ENCODE results near the gene LRMDA.

Gene LRMDA

GRCh38 chr10:76111986-76112825 is 680.8 kb downstream of the LRMDA start:
- TF ChIP-seq EZH2 (IDR thresholded peaks at IDR 0.05; ENCODE audit: borderline replicate concordance, low read depth, low read length, severe bottlenecking): no peak
- no peak overlapping the region for H2AFZ ChIP-seq (ENCODE audit: low read depth, low read length)
- H3K27ac ChIP-seq (ENCODE audit: low read length): no peak overlapping the region
- H3K36me3 ChIP-seq (ENCODE audit: insufficient read depth, low read length): no peaks in the 10 kb centered on the region
- H3K4me2 ChIP-seq (ENCODE audit: insufficient read depth, low read length): no peak overlapping the region
- no peaks in the 10 kb centered on the region for H3K4me1 ChIP-seq (ENCODE audit: insufficient read depth, low read length)
- no peaks in the 10 kb centered on the region for H4K20me1 ChIP-seq (ENCODE audit: insufficient read depth, low read length)
- H3K79me2 ChIP-seq (ENCODE audit: insufficient read depth, low read length): no peaks in the 10 kb centered on the region
- DNase-seq (no peak), ATAC-seq (ENCODE audit: insufficient read depth, low read depth) (no peak)
- no peak overlapping the region for H3K4me3 ChIP-seq (ENCODE audit: low read depth in 1 of 2, low read length in 2 of 2)
- no peaks in the 10 kb centered on the region for H3K9me3 ChIP-seq (ENCODE audit: insufficient read depth, low read length, severe bottlenecking)
- H3K9ac ChIP-seq (ENCODE audit: low read depth, low read length): no peak overlapping the region
- no peaks in the 10 kb centered on the region for H3K27me3 ChIP-seq (ENCODE audit: insufficient read depth, low read length, poor library complexity)

- no peak for ATAC-seq (ENCODE audit: insufficient read depth, low read depth)
Observed at GRCh38 chr10:76112826-76113150, 681.4 kb downstream of the LRMDA start.

GRCh38 chr10:76113952-76114351 is 682.5 kb downstream of the LRMDA start:
- H2AFZ ChIP-seq (ENCODE audit: low read depth, low read length): no peak overlapping the region
- H3K9me3 ChIP-seq (ENCODE audit: insufficient read depth, low read length, severe bottlenecking): no peaks in the 10 kb centered on the region
- H3K9ac ChIP-seq (ENCODE audit: low read depth, low read length): no peak overlapping the region
- H3K27me3 ChIP-seq (ENCODE audit: insufficient read depth, low read length, poor library complexity): no peaks in the 10 kb centered on the region
- H3K4me1 ChIP-seq (ENCODE audit: insufficient read depth, low read length): no peaks in the 10 kb centered on the region
- no peak overlapping the region for H3K4me2 ChIP-seq (ENCODE audit: insufficient read depth, low read length)
- no peak overlapping the region for H3K27ac ChIP-seq (ENCODE audit: low read length)
- H3K36me3 ChIP-seq (ENCODE audit: insufficient read depth, low read length): no peaks in the 10 kb centered on the region
- no peak for TF ChIP-seq EZH2 (IDR thresholded peaks at IDR 0.05; ENCODE audit: borderline replicate concordance, low read depth, low read length, severe bottlenecking)
- TF ChIP-seq CTCF (IDR thresholded peaks at IDR 0.05; ENCODE audit: borderline replicate concordance, extremely low read depth, low read length, poor library complexity, severe bottlenecking): no peak
- DNase-seq (no peak), ATAC-seq (ENCODE audit: insufficient read depth, low read depth) (no peak)
- no peaks in the 10 kb centered on the region for H3K79me2 ChIP-seq (ENCODE audit: insufficient read depth, low read length)
- no peak overlapping the region for H3K4me3 ChIP-seq (ENCODE audit: low read depth in 1 of 2, low read length in 2 of 2)
- H4K20me1 ChIP-seq (ENCODE audit: insufficient read depth, low read length): no peaks in the 10 kb centered on the region

More at GRCh38 chr10:76112826-76113150, 681.4 kb downstream of the LRMDA start:
- TF ChIP-seq CTCF (IDR thresholded peaks at IDR 0.05; ENCODE audit: borderline replicate concordance, extremely low read depth, low read length, poor library complexity, severe bottlenecking): no peak
- TF ChIP-seq EZH2 (IDR thresholded peaks at IDR 0.05; ENCODE audit: borderline replicate concordance, low read depth, low read length, severe bottlenecking): no peak
- no peaks in the 10 kb centered on the region for H4K20me1 ChIP-seq (ENCODE audit: insufficient read depth, low read length)
- H3K9me3 ChIP-seq (ENCODE audit: insufficient read depth, low read length, severe bottlenecking): no peaks in the 10 kb centered on the region
- H3K27me3 ChIP-seq (ENCODE audit: insufficient read depth, low read length, poor library complexity): no peaks in the 10 kb centered on the region
- H3K9ac ChIP-seq (ENCODE audit: low read depth, low read length): no peak overlapping the region
- no peaks in the 10 kb centered on the region for H3K4me1 ChIP-seq (ENCODE audit: insufficient read depth, low read length)
- H2AFZ ChIP-seq (ENCODE audit: low read depth, low read length): no peak overlapping the region
- no peak overlapping the region for H3K27ac ChIP-seq (ENCODE audit: low read length)
- H3K36me3 ChIP-seq (ENCODE audit: insufficient read depth, low read length): no peaks in the 10 kb centered on the region
- DNase-seq: no peak
- H3K79me2 ChIP-seq (ENCODE audit: insufficient read depth, low read length): no peaks in the 10 kb centered on the region
- H3K4me2 ChIP-seq (ENCODE audit: insufficient read depth, low read length): no peak overlapping the region
- H3K4me3 ChIP-seq (ENCODE audit: low read depth in 1 of 2, low read length in 2 of 2): no peak overlapping the region

- Histone ChIP-seq H4K20me1 (ENCODE audit: insufficient read depth, low read length) (no peaks in the 10 kb centered on the region), H3K27ac (ENCODE audit: low read length) (no peak overlapping the region), H3K4me3 (ENCODE audit: low read depth in 1 of 2, low read length in 2 of 2) (no peak overlapping the region), H3K9ac (ENCODE audit: low read depth, low read length) (no peak overlapping the region), H3K79me2 (ENCODE audit: insufficient read depth, low read length) (no peaks in the 10 kb centered on the region), H3K36me3 (ENCODE audit: insufficient read depth, low read length) (no peaks in the 10 kb centered on the region), H3K27me3 (ENCODE audit: insufficient read depth, low read length, poor library complexity) (no peaks in the 10 kb centered on the region), H3K4me2 (ENCODE audit: insufficient read depth, low read length) (no peak overlapping the region), H2AFZ (ENCODE audit: low read depth, low read length) (no peak overlapping the region), H3K9me3 (ENCODE audit: insufficient read depth, low read length, severe bottlenecking) (no peaks in the 10 kb centered on the region), H3K4me1 (ENCODE audit: insufficient read depth, low read length) (no peaks in the 10 kb centered on the region)
- ATAC-seq (ENCODE audit: insufficient read depth, low read depth) (no peak), DNase-seq (no peak)
- TF ChIP-seq EZH2 (IDR thresholded peaks at IDR 0.05; ENCODE audit: borderline replicate concordance, low read depth, low read length, severe bottlenecking): no peak
- TF ChIP-seq CTCF (IDR thresholded peaks at IDR 0.05; ENCODE audit: borderline replicate concordance, extremely low read depth, low read length, poor library complexity, severe bottlenecking): no peak
Observed at GRCh38 chr10:76114581-76115001, 683.2 kb downstream of the LRMDA start.

Measured in DND-41 (cell line).